Spleen (tissue), 7 donors: ENCODE measurements around the gene SMIM23.

Source experiments
- CTCF ChIP-seq, 11 experiments: fragments of 200-600 bp in 7 of 11; fragments of 450-650 bp in 4 of 11; sonication (generic) in 4 of 11; IDR thresholded peaks in 8 of 11; conservative IDR thresholded peaks in 3 of 11; 1 replicate in 7 of 11; 2 replicates in 4 of 11; pipeline versions ENCODE4 v1.4.0 to v1.8.0; 2016 to 2021; ENCODE audit warnings: antibody characterized with exemption in 11 of 11, inconsistent platforms in 4 of 11, mild to moderate bottlenecking in 1 of 11
- POLR2A ChIP-seq, 3 donors: fragments of 450-650 bp; IDR thresholded peaks; one replicate each; pipeline ENCODE4 v1.5.1; 2017; ENCODE audit warnings: antibody characterized with exemption in 3 of 3, mild to moderate bottlenecking in 1 of 3
- POLR2AphosphoS5 ChIP-seq, 3 donors: sonication (generic); formaldehyde crosslinking; IDR thresholded peaks; one replicate each; pipeline ENCODE4 v1.5.1; 2017; ENCODE audit warnings: antibody characterized with exemption in 3 of 3
- donor health status: DM: no; HTN: no; CAD: no; lungs with moderate emphysema.
- donor health status: DM: no; HTN: no; CAD: no.
- donor health status: DM: no; HTN: no; CAD: no.

- no peak for TF ChIP-seq CTCF (IDR thresholded peaks at IDR 0.05 in 8 of 11, conservative IDR thresholded peaks at IDR 0.05 in 3 of 11)
- no peak for TF ChIP-seq POLR2A (IDR thresholded peaks at IDR 0.05)
- TF ChIP-seq POLR2AphosphoS5 (IDR thresholded peaks at IDR 0.05) = no peak
Observed at GRCh38 chr5:171798418-171798817, 12.8 kb downstream of the SMIM23 start.
